ENCODE measurements around the gene GPER1. TPM values are rescaled to one million over a fixed set of nuclear protein-coding genes. Genes with fewer than 3 reads are reported as not detected.

Gene GPER1
- total and polyA plus RNA-seq, 2 experiments from 2014 or later, result 0.89 TPM; not detected in 1

DNA sequence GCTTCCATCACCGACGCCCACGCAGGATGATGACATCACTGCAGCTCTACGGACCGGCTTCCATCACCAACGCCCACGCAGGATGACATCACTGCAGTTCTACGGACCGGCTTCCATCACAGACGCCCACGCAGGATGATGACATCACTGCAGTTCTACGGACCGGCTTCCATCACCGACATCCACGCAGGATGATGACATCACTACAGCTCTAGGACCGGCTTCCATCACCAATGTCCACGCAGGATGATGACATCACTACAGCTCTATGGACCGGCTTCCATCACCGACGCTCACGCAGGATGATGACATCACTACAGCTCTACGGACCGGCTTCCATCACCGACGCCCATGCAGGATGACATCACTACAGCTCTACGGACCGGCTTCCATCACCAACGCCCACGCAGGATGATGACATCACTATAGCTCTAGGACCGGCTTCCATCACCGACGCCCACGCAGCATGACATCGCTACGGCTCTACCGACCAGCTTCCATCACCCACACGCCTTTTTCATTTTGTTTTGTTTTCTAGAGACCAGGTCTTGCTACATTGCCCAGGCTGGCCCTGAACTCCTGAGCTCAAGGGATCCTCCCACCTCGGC, 29.5 kb downstream of the GPER1 start:
- no peak overlapping the region for H3K4me3 Mint-ChIP-seq

More for the DNA sequence above, 29.5 kb downstream of the GPER1 start:
- Histone ChIP-seq H3K27me3 (ENCODE audit: insufficient read depth) (no peaks in the 10 kb centered on the region), H3F3A (replicated peaks; ENCODE audit: low read depth) (no peaks in the 10 kb centered on the region), H4K20me1 (replicated peaks; ENCODE audit: insufficient read depth) (peaks cover 17% of the 10 kb centered on the region; the same call in 1 of the 2 replicates), H3K27ac (ENCODE audit: low read depth) (no peak overlapping the region), H3K4me1 (ENCODE audit: insufficient read depth) (no peaks in the 10 kb centered on the region), H3K9me2 (ENCODE audit: insufficient read depth) (no peaks in the 10 kb centered on the region), H3K79me2 (replicated peaks; ENCODE audit: insufficient read depth) (peaks cover 49% of the 10 kb centered on the region), H3K36me3 (ENCODE audit: insufficient read depth) (no peaks in the 10 kb centered on the region), H3K4me3 (no peak overlapping the region), H3K4me2 (no peak overlapping the region), H2AFZ (no peak overlapping the region)
- Mint-ChIP-seq H3K27ac (no peak overlapping the region), H3K27me3 (ENCODE audit: insufficient read depth, low read depth, poor library complexity) (peaks cover 12% of the 10 kb centered on the region), H3K9me3 (no peaks in the 10 kb centered on the region; the same call in 2 of the 3 replicates), H3K36me3 (ENCODE audit: low read depth) (peaks cover 14% of the 10 kb centered on the region), H3K4me1 (peaks cover 3% of the 10 kb centered on the region; the same call in 2 of the 3 replicates)
- TF ChIP-seq CREB1 (CRISPR knock-in tag; IDR thresholded peaks at IDR 0.05; ENCODE audit: low read depth), result no peak
- TF ChIP-seq, protein P1, sequence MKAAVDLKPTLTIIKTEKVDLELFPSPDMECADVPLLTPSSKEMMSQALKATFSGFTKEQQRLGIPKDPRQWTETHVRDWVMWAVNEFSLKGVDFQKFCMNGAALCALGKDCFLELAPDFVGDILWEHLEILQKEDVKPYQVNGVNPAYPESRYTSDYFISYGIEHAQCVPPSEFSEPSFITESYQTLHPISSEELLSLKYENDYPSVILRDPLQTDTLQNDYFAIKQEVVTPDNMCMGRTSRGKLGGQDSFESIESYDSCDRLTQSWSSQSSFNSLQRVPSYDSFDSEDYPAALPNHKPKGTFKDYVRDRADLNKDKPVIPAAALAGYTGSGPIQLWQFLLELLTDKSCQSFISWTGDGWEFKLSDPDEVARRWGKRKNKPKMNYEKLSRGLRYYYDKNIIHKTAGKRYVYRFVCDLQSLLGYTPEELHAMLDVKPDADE (IDR thresholded peaks at IDR 0.05), result no peak
- no peak for TF ChIP-seq EZH2phosphoT487 (IDR thresholded peaks at IDR 0.05; ENCODE audit: unreplicated experiment)
- TF ChIP-seq NANOG (IDR thresholded peaks at IDR 0.05; ENCODE audit: borderline replicate concordance), result no peak
- TF ChIP-seq CTCF (conservative IDR thresholded peaks at IDR 0.05; ENCODE audit: low read depth in 2 of 2), result no peak
- TF ChIP-seq, protein P2, sequence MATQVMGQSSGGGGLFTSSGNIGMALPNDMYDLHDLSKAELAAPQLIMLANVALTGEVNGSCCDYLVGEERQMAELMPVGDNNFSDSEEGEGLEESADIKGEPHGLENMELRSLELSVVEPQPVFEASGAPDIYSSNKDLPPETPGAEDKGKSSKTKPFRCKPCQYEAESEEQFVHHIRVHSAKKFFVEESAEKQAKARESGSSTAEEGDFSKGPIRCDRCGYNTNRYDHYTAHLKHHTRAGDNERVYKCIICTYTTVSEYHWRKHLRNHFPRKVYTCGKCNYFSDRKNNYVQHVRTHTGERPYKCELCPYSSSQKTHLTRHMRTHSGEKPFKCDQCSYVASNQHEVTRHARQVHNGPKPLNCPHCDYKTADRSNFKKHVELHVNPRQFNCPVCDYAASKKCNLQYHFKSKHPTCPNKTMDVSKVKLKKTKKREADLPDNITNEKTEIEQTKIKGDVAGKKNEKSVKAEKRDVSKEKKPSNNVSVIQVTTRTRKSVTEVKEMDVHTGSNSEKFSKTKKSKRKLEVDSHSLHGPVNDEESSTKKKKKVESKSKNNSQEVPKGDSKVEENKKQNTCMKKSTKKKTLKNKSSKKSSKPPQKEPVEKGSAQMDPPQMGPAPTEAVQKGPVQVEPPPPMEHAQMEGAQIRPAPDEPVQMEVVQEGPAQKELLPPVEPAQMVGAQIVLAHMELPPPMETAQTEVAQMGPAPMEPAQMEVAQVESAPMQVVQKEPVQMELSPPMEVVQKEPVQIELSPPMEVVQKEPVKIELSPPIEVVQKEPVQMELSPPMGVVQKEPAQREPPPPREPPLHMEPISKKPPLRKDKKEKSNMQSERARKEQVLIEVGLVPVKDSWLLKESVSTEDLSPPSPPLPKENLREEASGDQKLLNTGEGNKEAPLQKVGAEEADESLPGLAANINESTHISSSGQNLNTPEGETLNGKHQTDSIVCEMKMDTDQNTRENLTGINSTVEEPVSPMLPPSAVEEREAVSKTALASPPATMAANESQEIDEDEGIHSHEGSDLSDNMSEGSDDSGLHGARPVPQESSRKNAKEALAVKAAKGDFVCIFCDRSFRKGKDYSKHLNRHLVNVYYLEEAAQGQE (IDR thresholded peaks at IDR 0.05; ENCODE audit: unreplicated experiment), result no peak
- no peak for TF ChIP-seq EZH2 (IDR thresholded peaks at IDR 0.05; ENCODE audit: low read depth, unreplicated experiment)
- TF ChIP-seq STAT1 (IDR thresholded peaks at IDR 0.05; ENCODE audit: unreplicated experiment), result no peak
- TF ChIP-seq JUNB (IDR thresholded peaks at IDR 0.05; ENCODE audit: unreplicated experiment), result no peak
- TF ChIP-seq ZNF331 (CRISPR knock-in tag; IDR thresholded peaks at IDR 0.05; ENCODE audit: low read depth), result no peak
- TF ChIP-seq ZNF114 (CRISPR knock-in tag; IDR thresholded peaks at IDR 0.05), result no peak
- DNase-seq (ENCODE audit: low spot score) (no peak), ATAC-seq (no peak)
